ENCODE data around the gene FMNL2.
A peak's percentile ranks its signal among the peaks of the same experiment; 100 is the strongest.
"Not testable (repeated sequence)": the region's sequence is repeated elsewhere in the genome, so short reads cannot be mapped to it uniquely, and the experiment has no call there.

The FMNL2 gene

DNA sequence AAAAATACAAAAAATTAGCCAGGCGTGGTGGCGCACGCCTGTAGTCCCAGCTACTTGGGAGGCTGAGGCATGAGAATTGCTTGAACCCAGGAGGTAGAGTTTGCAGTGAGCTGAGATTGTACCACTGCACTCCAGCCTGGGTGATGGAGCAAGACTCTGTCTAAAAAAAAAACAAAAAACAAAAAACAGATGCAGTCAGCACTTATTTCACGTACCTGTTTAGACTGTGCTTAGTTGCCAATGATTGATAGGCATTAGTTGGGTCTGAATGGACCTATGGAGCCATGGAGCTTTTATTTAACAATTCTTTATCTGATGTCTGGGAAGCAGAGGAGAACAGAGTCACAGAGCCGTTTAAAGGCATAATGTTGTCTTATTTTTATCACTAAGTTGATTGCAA is 139.5 kb downstream of the FMNL2 start:
- not testable (repeated sequence) for DNase-seq

DNA sequence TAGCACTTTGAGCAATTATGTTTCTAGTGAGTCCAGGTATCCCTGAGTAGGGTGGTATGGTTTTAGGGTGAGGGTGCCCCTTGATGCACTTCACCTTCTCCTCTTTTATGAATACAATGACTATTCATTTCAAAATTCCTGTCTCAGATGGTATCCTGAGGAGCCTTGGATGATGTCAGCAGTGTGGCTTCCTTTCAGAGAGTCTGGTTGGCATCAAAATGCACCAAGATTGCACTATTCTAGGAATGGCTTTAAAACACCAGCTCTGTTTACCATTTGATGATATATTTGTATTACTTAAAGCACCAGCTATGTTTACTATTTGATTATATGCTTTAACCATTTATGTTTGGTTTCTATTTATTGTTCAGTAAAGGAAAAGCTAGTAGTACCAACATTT is 141.0 kb downstream of the FMNL2 start:
- DNase-seq = no peak

GRCh38 chr2:152477347-152478092 is 142.5 kb downstream of the FMNL2 start:
- DNase-seq = no peak

- DNase-seq = no peak
Measured at GRCh38 chr2:152479282-152479681, 144.3 kb downstream of the FMNL2 start.

DNA sequence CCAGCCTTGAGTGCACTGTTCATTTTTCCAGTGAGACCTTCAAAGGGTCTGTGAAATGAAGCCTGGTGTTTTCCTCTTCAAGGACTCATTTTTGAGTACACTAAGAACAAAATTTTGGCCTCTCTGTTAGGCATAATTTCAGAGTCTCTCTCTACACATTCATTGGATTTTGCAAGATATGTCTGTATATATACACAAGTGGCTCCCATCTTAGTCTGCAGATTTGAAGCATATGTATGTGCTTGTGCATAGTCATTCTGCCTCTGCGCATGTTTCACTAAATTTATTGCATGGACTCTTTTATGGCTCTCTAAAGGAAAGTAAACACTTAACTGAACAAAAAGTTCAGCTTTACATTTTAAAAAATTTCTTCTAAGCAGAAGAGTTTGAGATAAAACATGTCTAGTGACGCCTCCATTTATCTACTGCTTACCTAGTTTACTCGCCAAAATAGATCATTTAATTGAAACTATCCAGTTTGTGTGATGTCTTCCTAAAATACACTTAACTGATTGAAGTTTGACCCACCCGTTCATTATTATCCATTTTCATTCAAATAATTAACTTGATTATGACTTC is 145.9 kb downstream of the FMNL2 start:
- DNase-seq = no peak

- DNase-seq = no peak
Measured at GRCh38 chr2:152481881-152482583, 147.1 kb downstream of the FMNL2 start.

DNA sequence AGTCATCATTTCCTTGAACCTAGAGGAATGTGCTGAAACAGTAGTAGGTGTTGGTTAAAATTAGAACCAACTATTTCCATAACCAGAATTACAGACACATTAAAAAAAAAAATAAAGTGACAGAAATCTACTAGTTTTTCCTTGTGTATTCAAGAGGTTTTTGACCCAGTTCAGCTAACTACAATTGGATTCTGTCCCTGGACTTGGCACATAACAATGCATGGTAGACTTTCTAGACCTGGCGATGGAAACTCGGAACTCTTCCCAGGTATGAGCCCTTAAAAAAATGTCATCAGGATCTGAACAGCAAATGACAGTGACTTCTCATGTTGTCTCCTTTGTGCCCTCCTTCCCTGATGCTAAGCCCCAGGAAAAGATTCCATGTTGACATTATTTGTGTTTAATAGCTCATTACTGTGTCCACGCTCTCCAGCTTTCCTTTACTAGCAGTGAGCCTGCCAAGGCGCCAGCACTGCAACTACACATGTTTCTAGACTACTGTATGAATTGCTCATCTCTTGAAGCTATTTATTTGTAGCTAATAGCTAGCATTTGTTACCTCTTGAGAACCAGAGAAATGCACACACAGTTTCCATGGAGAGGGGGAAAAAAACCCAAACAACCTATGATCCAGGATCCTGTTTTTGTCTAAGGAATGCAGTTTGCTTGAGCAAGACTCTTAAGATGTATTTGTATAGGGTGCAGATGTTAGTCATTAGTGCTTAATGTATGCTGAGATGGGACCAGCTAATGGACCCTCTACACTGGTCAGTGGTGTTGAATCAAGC is 148.5 kb downstream of the FMNL2 start:
- no peak for DNase-seq

DNA sequence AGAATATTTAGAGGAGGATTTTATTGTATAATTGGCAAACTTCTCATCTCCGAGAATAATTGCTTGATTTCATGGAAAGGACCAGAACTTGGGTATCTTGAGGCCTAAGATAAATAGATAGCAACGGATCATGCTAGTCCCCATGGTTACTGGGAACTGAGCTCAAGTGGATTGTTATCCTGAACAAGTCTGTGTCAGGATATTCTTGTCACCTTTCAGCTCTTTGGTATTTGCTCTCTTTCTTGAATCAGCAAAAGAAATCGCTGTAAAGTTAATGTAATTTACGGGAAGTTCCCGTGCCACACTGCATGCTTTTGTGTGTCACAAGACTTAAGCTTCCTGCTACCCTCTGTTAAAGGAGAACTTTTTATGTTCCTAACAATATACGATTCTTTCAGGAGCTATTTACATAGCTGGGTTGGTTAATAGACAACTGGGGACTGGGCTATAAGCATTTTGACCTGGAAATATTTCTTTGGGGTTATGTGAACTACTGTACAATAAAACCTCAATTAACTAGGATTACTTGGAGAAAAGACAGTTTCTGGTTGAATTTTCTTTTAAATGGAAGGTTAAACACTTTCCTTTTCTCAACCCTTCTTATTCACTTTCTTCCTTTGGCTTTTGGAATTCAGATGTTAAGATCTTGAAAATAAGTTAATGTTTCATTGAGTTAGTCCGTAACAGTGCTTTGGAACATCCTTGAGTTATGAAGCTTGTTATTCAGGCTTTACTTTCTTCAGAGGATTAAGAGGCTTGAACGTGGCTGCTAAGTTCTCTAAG is 151.2 kb downstream of the FMNL2 start:
- no peak for DNase-seq

- no peak for DNase-seq
Measured at GRCh38 chr2:152486737-152487400, 151.9 kb downstream of the FMNL2 start.

DNA sequence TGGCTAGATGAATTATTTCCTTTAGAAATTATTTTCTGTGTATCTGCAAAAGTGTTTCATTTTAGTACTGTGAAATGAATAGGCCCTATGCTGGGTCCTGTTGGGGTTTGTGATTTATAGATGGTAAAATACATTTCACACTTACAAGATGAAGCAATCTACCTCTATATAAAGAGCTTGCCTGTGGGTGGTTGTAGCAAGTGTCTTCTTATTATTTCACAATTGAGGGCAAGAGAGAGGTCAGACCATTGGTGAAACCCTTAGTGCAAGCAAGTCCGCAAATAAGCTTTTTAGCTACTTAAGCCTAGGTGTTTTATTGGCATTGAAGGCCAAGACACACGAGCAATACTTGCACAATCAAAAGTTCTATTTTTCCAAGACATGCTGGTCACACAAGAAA is 153.1 kb downstream of the FMNL2 start:
- DNase-seq = no peak

GRCh38 chr2:152489364-152489763 is 154.4 kb downstream of the FMNL2 start:
- DNase-seq = no peak

DNA sequence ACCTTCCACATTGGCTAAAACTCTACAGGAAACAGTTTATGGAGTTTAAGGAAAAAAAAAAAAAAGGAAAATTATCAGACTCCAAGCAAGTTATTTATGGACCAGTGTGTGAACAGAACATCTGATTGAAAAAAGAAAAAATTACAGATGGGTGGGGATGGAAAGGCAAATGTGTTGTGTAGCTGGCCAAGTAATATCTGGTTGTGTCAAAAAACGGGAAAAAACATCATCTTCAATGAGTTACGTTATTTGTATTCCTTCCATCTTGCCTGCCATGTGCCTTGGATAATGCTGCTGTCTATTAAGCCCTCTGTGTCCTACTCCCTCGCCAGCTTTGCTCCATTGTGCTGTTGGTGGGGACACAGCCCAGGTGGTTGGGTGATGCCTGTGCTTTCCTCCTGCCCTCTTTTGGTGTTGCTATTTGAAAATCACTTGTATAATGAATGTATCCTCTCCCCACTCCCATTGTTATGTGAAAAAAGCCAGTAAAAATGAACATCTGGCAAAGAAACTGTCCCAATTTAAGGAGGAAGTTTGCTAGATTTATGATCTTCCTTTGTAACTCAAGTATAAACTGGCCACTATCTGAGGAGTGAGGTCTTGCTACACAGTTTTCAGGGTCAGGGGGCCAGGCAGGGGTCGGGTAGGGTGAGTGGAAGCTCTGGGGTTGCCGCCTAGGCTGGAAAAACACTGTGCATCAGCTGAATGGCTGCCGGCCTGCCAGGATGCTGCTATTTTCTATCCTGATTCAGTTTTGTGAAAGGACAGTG is 155.9 kb downstream of the FMNL2 start:
- no peak for DNase-seq

DNA sequence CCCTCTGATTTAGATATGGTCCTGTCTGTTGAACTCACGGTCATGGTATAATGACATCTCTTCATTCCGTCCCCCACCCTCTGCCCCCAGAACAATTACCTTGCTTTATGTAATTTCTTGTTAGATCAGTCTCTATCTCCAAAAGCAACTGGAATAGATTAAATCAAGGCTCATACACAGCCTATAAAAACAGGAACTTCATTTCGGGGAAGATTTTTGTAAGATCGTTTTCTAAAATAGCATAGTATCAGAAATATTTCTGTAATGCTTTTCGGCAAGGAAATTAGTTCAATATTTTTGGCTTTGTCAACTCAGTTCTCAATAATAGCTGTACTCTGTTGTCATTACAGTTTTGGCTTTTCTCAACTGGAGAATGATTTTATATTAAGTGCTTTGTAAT is 157.2 kb downstream of the FMNL2 start:
- no peak for DNase-seq

DNA sequence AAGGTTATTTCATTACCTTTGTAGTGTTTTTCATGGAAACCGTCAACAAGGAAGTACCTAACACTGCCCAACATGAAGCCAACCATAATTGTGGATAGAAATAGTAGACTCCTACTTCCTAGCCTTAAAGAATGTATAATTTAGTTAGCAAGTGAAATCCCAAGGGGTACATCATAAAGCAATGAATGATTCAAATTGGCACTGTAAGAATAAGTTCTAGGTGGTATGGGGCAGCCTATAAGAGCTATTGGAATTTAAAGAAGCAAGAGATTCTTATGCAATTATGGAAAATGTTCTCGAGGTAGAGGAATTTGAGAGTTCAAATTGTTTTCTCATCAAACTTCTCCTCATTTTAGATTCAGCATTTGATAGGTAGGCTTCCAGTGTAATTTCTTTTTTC is 157.9 kb downstream of the FMNL2 start:
- DNase-seq = no peak

GRCh38 chr2:152493417-152493816 is 158.4 kb downstream of the FMNL2 start:
- no peak for DNase-seq

DNA sequence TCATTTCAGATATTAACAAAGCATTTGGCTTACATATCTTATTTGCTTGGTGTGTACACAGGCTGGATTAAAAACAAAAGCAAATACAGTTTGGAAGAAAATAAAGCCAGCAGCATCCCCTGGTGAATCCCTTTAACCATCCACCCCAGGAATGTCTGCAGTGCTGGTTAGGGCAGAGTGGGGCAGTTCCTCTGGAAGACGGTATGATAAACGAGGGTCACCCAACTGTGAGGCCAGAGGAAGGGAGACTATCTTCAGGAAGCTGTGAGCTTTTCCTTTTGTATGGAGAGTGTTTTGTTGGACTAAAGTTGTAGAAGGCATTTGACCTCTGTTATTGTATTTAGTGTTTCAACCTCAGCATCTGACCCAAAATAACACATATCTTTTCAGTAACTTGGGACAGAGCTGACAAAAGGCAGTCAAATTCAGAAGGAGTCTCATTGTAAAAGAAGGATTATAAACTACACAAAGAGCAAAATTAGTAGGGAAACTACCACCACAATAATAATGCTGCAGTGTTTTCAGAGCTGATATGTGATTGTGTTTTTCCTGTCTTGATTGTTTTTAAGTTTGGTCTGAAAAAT is 159.1 kb downstream of the FMNL2 start:
- no peak for DNase-seq

GRCh38 chr2:152496371-152496770 is 161.4 kb downstream of the FMNL2 start:
- peak; percentile 8 for DNase-seq

DNA sequence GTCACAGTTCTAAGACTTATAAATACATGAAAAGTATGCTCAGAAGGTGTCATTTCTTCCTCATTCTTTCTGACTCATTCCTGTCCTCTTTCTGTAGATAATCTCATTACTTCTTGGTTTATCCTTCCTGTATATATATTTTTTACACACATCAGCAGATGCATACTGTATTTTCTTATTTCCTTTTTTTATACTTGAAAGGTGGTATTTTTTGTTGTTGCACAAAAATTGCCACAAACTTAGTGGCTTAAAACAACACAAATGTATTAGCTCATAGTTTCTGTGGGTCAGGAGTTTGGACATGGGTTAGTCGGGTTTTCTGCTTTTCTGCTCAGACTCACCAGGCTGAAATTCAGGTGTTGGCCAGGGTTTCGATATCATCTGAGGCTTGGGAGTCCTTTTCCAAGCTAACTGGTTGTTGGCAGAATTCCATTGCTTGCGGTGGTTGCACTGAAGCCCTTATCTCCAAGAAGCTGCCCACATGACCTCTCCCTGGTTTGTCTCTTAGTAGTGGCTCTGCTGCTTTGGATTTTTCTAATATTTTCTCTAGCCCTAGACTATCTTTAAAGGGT is 162.6 kb downstream of the FMNL2 start:
- no peak for DNase-seq

DNA sequence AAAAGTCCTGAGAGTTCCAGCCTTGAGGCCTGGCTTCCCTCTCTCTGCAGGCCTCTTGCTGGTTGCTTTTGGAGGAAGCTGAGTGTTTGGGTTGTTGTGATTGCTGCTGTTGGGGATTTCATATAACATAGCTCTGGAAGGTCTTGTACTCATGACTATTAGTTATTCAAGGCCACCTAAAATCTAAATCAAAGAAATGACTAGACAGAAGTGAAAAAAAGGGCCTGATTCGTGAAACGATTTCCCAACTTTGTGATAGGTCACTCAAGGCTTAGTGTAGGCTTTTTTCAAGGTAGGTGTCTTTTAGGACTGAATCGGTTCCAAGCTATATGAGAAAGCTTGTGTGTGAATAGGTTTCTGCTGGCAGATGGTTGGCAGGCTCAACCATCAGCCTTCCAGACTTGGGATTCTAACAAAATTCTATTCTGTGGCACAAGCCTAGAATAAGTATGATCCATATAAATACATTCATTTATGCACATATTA is 164.4 kb downstream of the FMNL2 start:
- no peak for DNase-seq
